ENCODE measurements around the gene HMGA1. TPM values are rescaled to one million over a fixed set of nuclear protein-coding genes. Genes with fewer than 3 reads are reported as not detected.

HMGA1 gene
- total RNA-seq, 8 experiments from 2014 or later = 62.9 to 254 (median 104) TPM

DNA sequence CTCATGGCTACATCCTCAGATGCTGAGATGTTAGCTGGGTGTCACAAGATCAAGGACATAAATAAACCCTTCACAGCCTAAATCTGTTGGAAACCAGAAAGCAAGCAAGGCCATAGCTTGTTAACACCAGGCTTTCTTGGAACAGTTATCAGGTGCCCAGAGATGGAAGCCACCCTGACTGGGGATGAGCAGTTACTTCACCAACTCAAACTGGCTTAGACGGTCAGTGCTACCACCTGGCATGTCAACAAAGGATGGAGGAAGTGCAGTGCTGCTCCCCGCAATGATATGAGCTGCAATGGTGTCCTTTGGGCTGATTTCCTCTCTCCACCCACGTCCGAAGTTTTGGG, 41.1 kb downstream of the HMGA1 start:
- WGBS, 10 experiments = 80 to 100% (median 100%) methylated on average over 1 to 3 of the region's 4 CpGs; no CpG with 5 or more reads in 1 of the 10 experiments
- no peak for ATAC-seq (replicated peaks in 6 of 8)
- in situ Hi-C loops (cut with MboI; ENCODE audit: low pct_unique_long_range_greater_than_20kb in 2 of 9, low sequenced_read_pairs in 9 of 9, unreplicated experiment in 9 of 9) = no loop called here
- Histone ChIP-seq H3K4me3 (no peak overlapping the region), H3K4me1 (replicated peaks in 1 of 2) (no peaks in the 10 kb centered on the region), H3K27ac (no peak overlapping the region)

DNA sequence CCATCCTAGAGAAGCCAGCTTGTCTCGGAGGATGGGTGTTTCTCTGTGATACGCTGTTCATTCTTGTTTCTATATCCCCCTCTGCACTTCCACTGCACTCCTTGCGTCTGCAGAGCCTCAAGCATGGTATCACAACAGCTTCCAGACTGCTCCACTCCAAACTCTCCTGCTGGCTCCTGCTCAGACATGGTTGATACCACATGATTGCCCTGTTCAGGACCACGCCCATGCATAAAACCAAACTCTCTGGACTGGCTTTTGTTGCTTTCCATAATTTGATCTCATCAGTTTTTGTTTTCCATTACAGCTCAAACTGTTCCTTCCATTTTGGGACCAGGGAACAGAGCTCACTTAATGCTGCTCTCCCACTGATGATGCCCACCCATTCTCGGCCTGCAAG, 42.2 kb downstream of the HMGA1 start:
- in situ Hi-C loops (cut with MboI; ENCODE audit: low pct_unique_long_range_greater_than_20kb in 2 of 9, low sequenced_read_pairs in 9 of 9, unreplicated experiment in 9 of 9) = no loop called here
- Histone ChIP-seq H3K4me1 (replicated peaks in 1 of 2) (no peaks in the 10 kb centered on the region), H3K27ac (no peak overlapping the region), H3K4me3 (no peak overlapping the region)
- WGBS, 10 experiments = 70 to 100% (median 100%) methylated on average over 1 to 4 of the region's 5 CpGs; no CpG with 5 or more reads in 2 of the 10 experiments
- ATAC-seq (replicated peaks in 6 of 8) = peak in 3 of 8 experiments; percentile 50 to 79 (median 74)

DNA sequence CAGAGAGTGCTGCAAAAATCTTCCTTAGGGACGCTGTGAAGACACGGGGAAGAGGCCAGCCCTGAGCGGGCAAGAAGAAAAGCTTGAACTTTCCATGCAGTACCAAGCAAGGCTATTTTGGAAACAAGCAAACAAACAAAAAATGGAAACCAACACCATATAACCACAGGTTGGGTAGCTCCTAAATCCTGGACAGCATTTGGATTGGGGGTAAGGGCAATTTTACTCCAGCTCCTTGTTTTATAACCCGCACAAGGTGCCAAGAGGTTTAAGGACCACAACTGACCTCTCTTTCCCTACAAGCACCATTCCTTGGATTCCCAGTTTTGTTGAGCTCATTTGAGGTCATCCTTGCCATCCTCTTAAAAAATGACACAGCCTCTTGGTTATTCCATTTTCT, 43.5 kb downstream of the HMGA1 start:
- Histone ChIP-seq H3K4me1 (replicated peaks in 1 of 2) (no peaks in the 10 kb centered on the region), H3K27ac (no peak overlapping the region), H3K4me3 (no peak overlapping the region)
- in situ Hi-C loops (cut with MboI; ENCODE audit: low pct_unique_long_range_greater_than_20kb in 2 of 9, low sequenced_read_pairs in 9 of 9, unreplicated experiment in 9 of 9) = no loop called here
- ATAC-seq (replicated peaks in 6 of 8) = no peak
- WGBS, 10 experiments = 60 to 100% (median 100%) methylated on average over 1 to 4 of the region's 4 CpGs; no CpG with 5 or more reads in 1 of the 10 experiments

DNA sequence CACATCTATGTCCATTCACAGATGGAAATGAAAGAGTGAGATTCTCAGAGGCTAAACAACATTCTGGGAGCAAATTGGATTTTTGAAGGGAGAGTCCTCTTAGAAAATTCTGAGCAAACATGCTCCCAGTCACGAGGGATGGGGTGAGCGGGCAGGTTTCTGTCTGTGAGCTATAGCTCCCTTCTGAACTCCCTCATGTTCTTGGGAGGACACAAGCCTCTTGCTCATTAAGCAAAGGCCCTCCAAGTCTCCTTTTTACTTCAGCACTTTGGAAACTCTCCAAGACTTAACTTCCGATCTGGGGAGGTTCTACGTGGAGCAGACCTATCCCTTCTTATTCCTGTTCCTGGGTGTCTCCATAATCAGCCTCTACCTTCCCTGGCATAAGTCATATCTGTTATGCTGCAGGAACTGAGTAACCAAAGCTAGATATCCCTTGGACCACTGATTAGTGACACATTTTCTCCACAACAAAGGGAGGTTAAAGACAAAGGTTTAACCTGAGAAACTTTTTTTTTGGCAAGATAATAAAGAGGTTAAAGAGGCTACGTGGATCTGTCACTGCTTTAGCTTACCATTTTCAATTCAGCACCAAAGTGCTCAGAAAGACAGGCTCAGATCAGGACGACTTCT, 45.1 kb downstream of the HMGA1 start:
- H3K4me1 ChIP-seq (replicated peaks in 1 of 2) = no peaks in the 10 kb centered on the region
- in situ Hi-C loops (cut with MboI; ENCODE audit: low pct_unique_long_range_greater_than_20kb in 2 of 9, low sequenced_read_pairs in 9 of 9, unreplicated experiment in 9 of 9) = no loop called here
- WGBS, 10 experiments = 73 to 100% (median 97%) methylated on average over 2 to 6 of the region's 6 CpGs; no CpG with 5 or more reads in 2 of the 10 experiments
- no peak for ATAC-seq (replicated peaks in 6 of 8)
- H3K4me3 ChIP-seq = no peak overlapping the region
- no peak overlapping the region for H3K27ac ChIP-seq

DNA sequence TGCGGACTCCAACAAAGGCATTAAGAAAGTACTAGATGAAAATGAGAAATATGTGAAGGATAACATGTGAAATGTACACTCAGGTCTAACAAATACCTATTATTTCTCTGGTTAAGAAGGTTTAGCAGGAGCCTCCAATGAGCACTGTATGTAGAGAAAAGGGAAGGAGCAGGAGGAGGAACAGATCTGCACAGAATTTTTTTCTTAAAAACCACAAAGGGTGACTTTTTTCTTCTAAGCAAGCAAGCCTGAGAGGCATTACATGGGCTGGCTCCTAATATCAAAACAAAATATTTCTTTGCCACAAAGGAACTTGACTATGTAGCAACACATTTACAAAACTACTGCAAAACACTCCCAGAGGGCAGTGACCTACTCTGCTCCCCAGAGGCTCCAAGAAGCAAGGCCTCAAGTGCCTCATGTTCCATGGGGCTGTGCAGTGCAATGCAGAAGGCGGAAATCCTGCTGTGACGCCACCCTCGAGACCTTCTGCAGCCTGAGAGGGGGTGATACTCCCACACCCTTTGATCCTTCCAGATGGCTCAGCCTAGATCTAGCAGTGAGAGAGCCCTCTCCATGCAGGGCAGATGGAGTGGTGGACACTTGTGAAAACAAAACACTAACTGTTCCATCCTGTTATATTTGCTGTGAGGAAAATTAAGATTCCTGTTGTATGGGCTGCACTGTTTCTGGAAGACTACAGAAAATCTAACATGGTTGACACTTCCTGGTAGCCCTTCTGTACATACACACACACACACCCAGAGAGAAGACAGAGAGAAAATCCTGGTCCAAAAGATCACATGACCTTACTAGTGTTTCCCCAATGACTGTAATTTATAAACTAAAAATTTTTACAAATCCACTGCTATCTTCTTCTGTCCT, 48.1 kb downstream of the HMGA1 start:
- 67 to 100% (median 100%) methylated on average over 1 to 4 of the region's 4 CpGs for WGBS, 10 experiments
- no peak overlapping the region for H3K4me3 ChIP-seq
- in situ Hi-C loops (cut with MboI; ENCODE audit: low pct_unique_long_range_greater_than_20kb in 2 of 9, low sequenced_read_pairs in 9 of 9, unreplicated experiment in 9 of 9) = no loop called here
- H3K27ac ChIP-seq = peak overlapping the region in 1 of 2 donors; percentile 5
- peak in 3 of 8 experiments; percentile 17 to 93 (median 60) for ATAC-seq (replicated peaks in 6 of 8)
- no peaks in the 10 kb centered on the region for H3K4me1 ChIP-seq (replicated peaks in 1 of 2)

DNA sequence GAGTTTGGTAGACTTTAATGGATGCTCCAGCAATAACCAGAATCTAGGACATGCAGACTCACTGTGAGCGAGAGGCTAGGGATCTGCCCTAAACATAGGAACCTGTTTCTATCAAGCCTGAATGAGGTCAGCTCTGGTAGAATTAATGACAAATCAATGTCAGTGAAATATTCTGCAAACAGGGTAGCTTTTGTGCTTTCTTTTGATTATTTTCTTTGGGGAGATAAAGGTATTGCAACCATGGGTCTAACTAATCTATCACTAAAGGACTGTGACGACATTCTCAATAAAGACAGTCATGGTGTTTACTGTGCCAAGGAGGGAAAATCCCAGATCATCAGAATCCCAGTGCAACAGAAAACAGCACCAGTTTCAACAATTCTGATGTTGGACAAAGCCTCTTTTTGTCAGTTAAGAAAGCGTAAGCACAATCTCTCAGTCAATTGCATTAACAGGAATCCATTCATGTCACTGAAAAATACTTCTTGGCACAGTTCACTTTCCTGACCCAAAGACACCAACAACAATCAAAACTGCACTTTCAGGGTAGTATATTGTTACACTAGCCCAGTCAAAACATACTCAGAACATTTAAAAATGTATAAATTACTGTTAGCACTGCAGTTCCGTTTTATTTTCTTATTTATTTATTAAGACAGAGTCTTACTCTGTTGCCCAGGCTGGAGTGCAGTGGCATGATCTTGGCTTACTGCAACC, 48.9 kb downstream of the HMGA1 start:
- ATAC-seq (replicated peaks in 6 of 8) = peak in 3 of 8 experiments; percentile 25 to 80 (median 32)
- in situ Hi-C loops (cut with MboI; ENCODE audit: low pct_unique_long_range_greater_than_20kb in 2 of 9, low sequenced_read_pairs in 9 of 9, unreplicated experiment in 9 of 9) = no loop called here
- Histone ChIP-seq H3K4me3 (no peak overlapping the region), H3K4me1 (replicated peaks in 1 of 2) (no peaks in the 10 kb centered on the region), H3K27ac (peak overlapping the region in 1 of 2 donors; percentile 5)
- 64 to 100% (median 89%) methylated on average over 1 to 4 of the region's 4 CpGs for WGBS, 10 experiments

DNA sequence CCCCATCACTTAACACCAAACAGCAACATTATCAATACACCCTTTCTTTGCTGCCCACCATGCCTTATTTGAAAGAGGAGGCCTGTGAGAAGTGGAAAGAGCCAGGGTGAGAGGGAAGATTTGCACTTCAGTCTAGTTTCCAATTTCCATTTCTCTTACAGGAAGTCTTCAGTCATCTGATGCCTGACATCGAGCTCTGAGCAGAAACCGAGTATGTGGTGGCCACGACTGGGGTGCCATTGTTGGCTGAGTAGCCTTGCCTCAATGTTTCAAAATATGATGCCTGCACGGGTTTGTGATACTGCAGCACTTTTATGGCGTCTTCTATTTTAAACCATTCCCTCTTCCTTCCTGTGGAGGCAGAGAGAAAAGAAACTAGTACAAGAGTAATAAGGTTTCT, 51.9 kb downstream of the HMGA1 start:
- no peak overlapping the region for H3K27ac ChIP-seq
- 49 to 100% (median 73%) methylated on average over 1 to 5 of the region's 5 CpGs; no CpG with 5 or more reads in 2 of the 10 experiments for WGBS, 10 experiments
- H3K4me1 ChIP-seq (replicated peaks in 1 of 2) = no peaks in the 10 kb centered on the region
- H3K4me3 ChIP-seq = no peak overlapping the region
- no peak for ATAC-seq (replicated peaks in 6 of 8)
- in situ Hi-C loops (cut with MboI; ENCODE audit: low pct_unique_long_range_greater_than_20kb in 2 of 9, low sequenced_read_pairs in 9 of 9, unreplicated experiment in 9 of 9) = no loop called here

DNA sequence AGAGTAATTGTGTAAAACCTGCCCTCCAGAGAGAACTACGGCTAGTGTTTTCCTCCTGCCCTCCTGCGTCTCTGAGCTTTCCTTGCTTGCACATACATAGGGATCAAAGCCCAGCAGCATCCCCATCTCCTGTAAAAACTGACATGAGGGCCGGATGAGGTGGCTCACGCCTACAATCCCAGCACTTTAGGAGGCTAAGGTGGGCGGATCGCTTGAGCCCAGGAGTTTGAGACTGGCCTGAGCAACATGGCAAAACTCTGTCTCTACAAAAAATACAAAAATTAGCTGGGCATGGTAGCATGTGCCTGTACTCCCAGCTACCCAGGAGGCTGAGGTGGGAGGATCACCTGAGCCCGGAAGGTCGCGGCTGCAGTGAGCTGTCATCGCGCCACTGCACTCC, 52.5 kb downstream of the HMGA1 start:
- in situ Hi-C loops (cut with MboI; ENCODE audit: low pct_unique_long_range_greater_than_20kb in 2 of 9, low sequenced_read_pairs in 9 of 9, unreplicated experiment in 9 of 9) = no loop called here
- 80 to 100% (median 98%) methylated on average over 1 to 9 of the region's 11 CpGs; no CpG with 5 or more reads in 1 of the 10 experiments for WGBS, 10 experiments
- ATAC-seq (replicated peaks in 6 of 8) = no peak
- H3K4me3 ChIP-seq = no peak overlapping the region
- H3K4me1 ChIP-seq (replicated peaks in 1 of 2) = no peaks in the 10 kb centered on the region
- H3K27ac ChIP-seq = no peak overlapping the region

DNA sequence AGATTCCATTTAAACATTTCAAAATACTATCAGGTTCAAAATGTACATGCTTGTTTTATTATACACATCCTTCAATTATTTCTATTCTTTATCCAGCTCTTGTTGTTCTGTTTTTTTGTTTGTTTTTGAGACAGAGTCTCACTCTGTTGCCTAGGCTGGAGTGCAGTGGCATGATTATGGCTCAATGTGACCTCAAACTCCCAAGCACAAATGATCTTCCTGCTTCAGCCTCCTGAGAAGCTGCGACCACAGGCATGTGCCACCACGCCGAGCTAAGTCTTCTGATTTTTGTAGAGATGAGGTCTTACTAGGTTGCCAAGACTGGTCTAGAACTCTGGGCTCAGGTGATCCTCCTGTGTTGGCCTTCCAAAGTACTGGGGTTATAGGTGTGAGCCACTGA, 56.3 kb downstream of the HMGA1 start:
- no peak overlapping the region for H3K4me3 ChIP-seq
- WGBS, 10 experiments = 94 to 100% (median 100%) methylated on average over 1 to 3 of the region's 3 CpGs; no CpG with 5 or more reads in 3 of the 10 experiments
- H3K27ac ChIP-seq = no peak overlapping the region
- in situ Hi-C loops (cut with MboI; ENCODE audit: low pct_unique_long_range_greater_than_20kb in 2 of 9, low sequenced_read_pairs in 9 of 9, unreplicated experiment in 9 of 9) = no loop called here
- no peaks in the 10 kb centered on the region for H3K4me1 ChIP-seq (replicated peaks in 1 of 2)
- ATAC-seq (replicated peaks in 6 of 8) = no peak

DNA sequence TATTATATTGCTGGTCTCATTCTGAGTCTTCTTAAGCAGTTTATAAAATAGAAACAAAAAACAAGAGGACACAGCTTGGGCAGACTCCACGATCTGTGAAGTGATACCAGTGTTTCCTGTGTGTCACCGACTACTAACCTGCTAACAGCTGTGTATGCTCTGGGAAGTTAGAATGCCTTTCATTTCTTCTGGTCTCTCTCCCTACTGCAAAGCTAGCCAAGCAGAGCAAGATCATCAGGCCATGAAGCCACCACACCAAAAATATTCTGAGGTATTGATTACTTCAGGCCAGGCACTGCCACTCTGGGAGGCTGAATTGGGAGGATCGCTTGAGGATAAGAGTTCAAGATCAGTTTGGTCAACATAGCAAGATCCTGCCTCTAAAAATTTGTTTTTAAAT, 59.0 kb downstream of the HMGA1 start:
- in situ Hi-C loops (cut with MboI; ENCODE audit: low pct_unique_long_range_greater_than_20kb in 2 of 9, low sequenced_read_pairs in 9 of 9, unreplicated experiment in 9 of 9) = no loop called here
- Histone ChIP-seq H3K27ac (no peak overlapping the region), H3K4me3 (no peak overlapping the region), H3K4me1 (replicated peaks in 1 of 2) (no peaks in the 10 kb centered on the region)
- no peak for ATAC-seq (replicated peaks in 6 of 8)
- 67 to 100% (median 94%) methylated on average over 1 to 3 of the region's 3 CpGs; no CpG with 5 or more reads in 1 of the 10 experiments for WGBS, 10 experiments

Other genes starting within 250 kb of the HMGA1 start
- gene GRM4, start 90.8 kb upstream of the HMGA1 start, total RNA-seq = 1 to 10 TPM in 5 of 8 experiments, under 1 TPM in 3; 0.56 to 4.3 (median 1.0) TPM
- 10 to 100 TPM in 6 of 8 experiments, 1 to 10 TPM in 2; 8.1 to 62.9 (median 23.8) TPM for gene SMIM29, start 12.1 kb downstream of the HMGA1 start, total RNA-seq
- gene NUDT3, start 155.8 kb downstream of the HMGA1 start, total RNA-seq = 10 to 100 TPM; 11.1 to 58.5 (median 36.2) TPM
- gene RPS10, start 189.2 kb downstream of the HMGA1 start, total RNA-seq = 1,000 to 10,000 TPM; 1,485 to 3,361 (median 2,612) TPM
- 1 to 10 TPM in 5 of 8 experiments, under 1 TPM in 3; 0.61 to 4.7 (median 1.3) TPM for gene PACSIN1, start 229.2 kb downstream of the HMGA1 start, total RNA-seq

Measured in motor neuron (in vitro differentiated cells).